SK-N-SH (cell line): ENCODE data around the gene PAF1. TPM values are rescaled to one million over a fixed set of nuclear protein-coding genes. Genes with fewer than 3 reads are reported as not detected.
A peak's percentile ranks its signal among the peaks of the same experiment; 100 is the strongest.

Source experiments
- CTCF ChIA-PET: fragments of 300-600, 350-600 bp; formaldehyde crosslinking; extraction: SDS; loops from one replicate; lab custom pipeline; 2021; lab: Yijun Ruan, JAX
- POLR2A ChIA-PET: fragments of 350-600 bp; sonication (Branson Sonifier 250); formaldehyde crosslinking; extraction: SDS; loops from one replicate; lab custom pipeline; 2020; ENCODE audit warnings: antibody characterized with exemption, inconsistent platforms; lab: Yijun Ruan, JAX
- DNase-seq: peaks from one replicate; pipeline ENCODE4 v3.0.0; 2012
- H2AFZ ChIP-seq: fragments of 200-600 bp; sonication (generic); 2 replicates; pipeline ENCODE4 v1.8.1; 2016; ENCODE audit warnings: antibody characterized with exemption, mild to moderate bottlenecking, low read depth
- H3F3A ChIP-seq: fragments of 200-600 bp; sonication (generic); replicated peaks from 2 replicates; pipeline ENCODE3; 2016; ENCODE audit warnings: antibody characterized with exemption, mild to moderate bottlenecking; ENCODE audit not compliant: insufficient read depth
- H3K27ac ChIP-seq, 2 experiments: fragments of 200-500 bp in 1 of 2; fragments of 200-600 bp in 1 of 2; sonication (Bioruptor generic) in 1 of 2; sonication (generic), shearing (Covaris generic) in 1 of 2; 2 replicates each; pipeline versions ENCODE4 v1.5.1 to v1.6.1; 2014 to 2016; ENCODE audit warnings: low read depth in 2 of 2, inconsistent platforms in 1 of 2, low read length in 1 of 2, mild to moderate bottlenecking in 1 of 2, mixed read lengths in 1 of 2
- H3K27me3 ChIP-seq: fragments of 200-600 bp; sonication (generic), shearing (Covaris generic); 2 replicates; pipeline ENCODE4 v1.6.1; 2016; ENCODE audit warnings: mixed run types; ENCODE audit not compliant: insufficient read depth
- H3K36me3 ChIP-seq, 2 experiments: fragments of 200-500 bp in 1 of 2; fragments of 200-600 bp in 1 of 2; sonication (Bioruptor generic) in 1 of 2; sonication (generic) in 1 of 2; replicated peaks in 1 of 2; 2 replicates each; pipeline versions ENCODE3 to v1.5.1; 2014 to 2016; ENCODE audit warnings: low read length in 1 of 2, mild to moderate bottlenecking in 1 of 2; ENCODE audit not compliant: insufficient read depth in 2 of 2, control insufficient read depth in 1 of 2
- H3K4me1 ChIP-seq, 2 experiments: fragments of 200-500 bp in 1 of 2; fragments of 200-600 bp in 1 of 2; sonication (Bioruptor generic) in 1 of 2; sonication (generic), shearing (Covaris generic) in 1 of 2; 2 replicates each; pipeline versions ENCODE4 v1.5.1 to v1.6.1; 2014 to 2016; ENCODE audit warnings: low read depth in 1 of 2, low read length in 1 of 2, mixed run types in 1 of 2; ENCODE audit not compliant: insufficient read depth in 2 of 2, control insufficient read depth in 1 of 2
- H3K4me2 ChIP-seq: fragments of 200-600 bp; sonication (generic), shearing (Covaris generic); 2 replicates; pipeline ENCODE4 v1.6.1; 2017; ENCODE audit warnings: mixed run types
- H3K4me3 ChIP-seq, 2 experiments: fragments of 200-500 bp in 1 of 2; fragments of 200-600 bp in 1 of 2; sonication (Bioruptor generic) in 1 of 2; sonication (generic), shearing (Covaris generic) in 1 of 2; 2 replicates each; pipeline versions ENCODE4 v1.5.1 to v1.8.1; 2014 to 2016; ENCODE audit warnings: low read depth in 2 of 2, inconsistent platforms in 1 of 2, low read length in 1 of 2, mild to moderate bottlenecking in 1 of 2, mixed read lengths in 1 of 2, moderate library complexity in 1 of 2
- H3K79me2 ChIP-seq: fragments of 200-600 bp; sonication (generic); 2 replicates; pipeline ENCODE4 v1.8.1; 2017; ENCODE audit warnings: mild to moderate bottlenecking; ENCODE audit not compliant: insufficient read depth
- H3K9ac ChIP-seq: fragments of 200-600 bp; sonication (generic); 2 replicates; pipeline ENCODE4 v1.6.1; 2017; ENCODE audit warnings: mixed run types
- H3K9me2 ChIP-seq: fragments of 200-600 bp; sonication (generic); 2 replicates; pipeline ENCODE4 v1.6.1; 2017; ENCODE audit warnings: mixed run types
- H3K9me3 ChIP-seq: fragments of 200-600 bp; sonication (generic); 2 replicates; pipeline ENCODE4 v1.6.1; 2017; ENCODE audit warnings: mixed run types, mild to moderate bottlenecking, moderate library complexity
- H4K20me1 ChIP-seq: fragments of 200-600 bp; sonication (generic); 2 replicates; pipeline ENCODE4 v1.6.1; 2017; ENCODE audit warnings: mild to moderate bottlenecking, mixed run types; ENCODE audit not compliant: insufficient read depth
- FOXJ3 ChIP-seq: sonication (generic); formaldehyde crosslinking; IDR thresholded peaks from 2 replicates; pipeline ENCODE4 v1.5.1; 2020; ENCODE audit warnings: mild to moderate bottlenecking, missing genetic modification reagents
- NFIC ChIP-seq: IDR thresholded peaks from 2 replicates; pipeline ENCODE4 v1.4.0; 2012; ENCODE audit warnings: borderline replicate concordance
- NRF1 ChIP-seq: IDR thresholded peaks from 2 replicates; pipeline ENCODE4 v1.6.1; 2012; ENCODE audit warnings: low read depth, mild to moderate bottlenecking, low read length
- SIN3A ChIP-seq: IDR thresholded peaks from 2 replicates; pipeline ENCODE4 v1.6.1; 2012; ENCODE audit warnings: low read depth, mild to moderate bottlenecking, low read length, moderate library complexity, borderline replicate concordance
- WGBS: methylation state at CpG from one replicate; pipeline ENCODE4 v1.1.6; 2017; ENCODE audit warnings: low lambda C conversion rate; 5-methylcytosine and 5-hydroxymethylcytosine counted together
- polyA plus RNA-seq, 3 experiments: library from polyadenylated mRNA; depleted of rRNA; stranded (reverse); fragments of >200 nt; gene quantifications; 2 replicates each; pipeline ENCODE4 v1.2.3, GENCODE V29; 2012
- TF ChIP-seq, protein P1 (sequence below): IDR thresholded peaks from 2 replicates; pipeline ENCODE4; 2012
- TF ChIP-seq, protein P2 (sequence below): fragments of 150-350 bp; IDR thresholded peaks from 2 replicates; pipeline ENCODE4 v1.6.1; 2016; ENCODE audit warnings: mild to moderate bottlenecking, low read depth, low read length
- TF ChIP-seq, protein P3 (sequence below): IDR thresholded peaks from 2 replicates; pipeline ENCODE4 v1.6.1; 2012; ENCODE audit warnings: mild to moderate bottlenecking, low read depth, low read length, moderate library complexity

PAF1 gene
- polyA plus RNA-seq, 1 of the 3 experiments (the other 2 are of a cell fraction) = 65.3 TPM

DNA sequence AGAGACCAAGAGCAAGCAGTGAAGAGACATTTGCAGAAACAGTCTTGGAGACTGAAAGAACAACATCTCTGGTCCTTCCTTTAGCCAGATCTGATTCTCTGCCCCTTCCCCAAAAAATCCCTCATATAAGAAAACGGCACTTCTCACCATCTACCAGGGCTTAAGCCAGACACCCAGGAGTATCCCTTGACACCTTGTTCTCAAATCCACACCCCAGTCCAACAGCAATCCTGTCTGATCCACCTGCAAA is 19.9 kb upstream of the PAF1 start (continued):
- TF ChIP-seq, protein P1, sequence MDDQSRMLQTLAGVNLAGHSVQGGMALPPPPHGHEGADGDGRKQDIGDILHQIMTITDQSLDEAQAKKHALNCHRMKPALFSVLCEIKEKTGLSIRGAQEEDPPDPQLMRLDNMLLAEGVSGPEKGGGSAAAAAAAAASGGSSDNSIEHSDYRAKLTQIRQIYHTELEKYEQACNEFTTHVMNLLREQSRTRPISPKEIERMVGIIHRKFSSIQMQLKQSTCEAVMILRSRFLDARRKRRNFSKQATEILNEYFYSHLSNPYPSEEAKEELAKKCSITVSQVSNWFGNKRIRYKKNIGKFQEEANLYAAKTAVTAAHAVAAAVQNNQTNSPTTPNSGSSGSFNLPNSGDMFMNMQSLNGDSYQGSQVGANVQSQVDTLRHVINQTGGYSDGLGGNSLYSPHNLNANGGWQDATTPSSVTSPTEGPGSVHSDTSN = no peak
- TF ChIP-seq, protein P2, sequence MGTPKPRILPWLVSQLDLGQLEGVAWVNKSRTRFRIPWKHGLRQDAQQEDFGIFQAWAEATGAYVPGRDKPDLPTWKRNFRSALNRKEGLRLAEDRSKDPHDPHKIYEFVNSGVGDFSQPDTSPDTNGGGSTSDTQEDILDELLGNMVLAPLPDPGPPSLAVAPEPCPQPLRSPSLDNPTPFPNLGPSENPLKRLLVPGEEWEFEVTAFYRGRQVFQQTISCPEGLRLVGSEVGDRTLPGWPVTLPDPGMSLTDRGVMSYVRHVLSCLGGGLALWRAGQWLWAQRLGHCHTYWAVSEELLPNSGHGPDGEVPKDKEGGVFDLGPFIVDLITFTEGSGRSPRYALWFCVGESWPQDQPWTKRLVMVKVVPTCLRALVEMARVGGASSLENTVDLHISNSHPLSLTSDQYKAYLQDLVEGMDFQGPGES = no peak
- TF ChIP-seq FOXJ3 (CRISPR knock-in tag) = no peak
- TF ChIP-seq NRF1 = no peak
- no peak for TF ChIP-seq NFIC

DNA sequence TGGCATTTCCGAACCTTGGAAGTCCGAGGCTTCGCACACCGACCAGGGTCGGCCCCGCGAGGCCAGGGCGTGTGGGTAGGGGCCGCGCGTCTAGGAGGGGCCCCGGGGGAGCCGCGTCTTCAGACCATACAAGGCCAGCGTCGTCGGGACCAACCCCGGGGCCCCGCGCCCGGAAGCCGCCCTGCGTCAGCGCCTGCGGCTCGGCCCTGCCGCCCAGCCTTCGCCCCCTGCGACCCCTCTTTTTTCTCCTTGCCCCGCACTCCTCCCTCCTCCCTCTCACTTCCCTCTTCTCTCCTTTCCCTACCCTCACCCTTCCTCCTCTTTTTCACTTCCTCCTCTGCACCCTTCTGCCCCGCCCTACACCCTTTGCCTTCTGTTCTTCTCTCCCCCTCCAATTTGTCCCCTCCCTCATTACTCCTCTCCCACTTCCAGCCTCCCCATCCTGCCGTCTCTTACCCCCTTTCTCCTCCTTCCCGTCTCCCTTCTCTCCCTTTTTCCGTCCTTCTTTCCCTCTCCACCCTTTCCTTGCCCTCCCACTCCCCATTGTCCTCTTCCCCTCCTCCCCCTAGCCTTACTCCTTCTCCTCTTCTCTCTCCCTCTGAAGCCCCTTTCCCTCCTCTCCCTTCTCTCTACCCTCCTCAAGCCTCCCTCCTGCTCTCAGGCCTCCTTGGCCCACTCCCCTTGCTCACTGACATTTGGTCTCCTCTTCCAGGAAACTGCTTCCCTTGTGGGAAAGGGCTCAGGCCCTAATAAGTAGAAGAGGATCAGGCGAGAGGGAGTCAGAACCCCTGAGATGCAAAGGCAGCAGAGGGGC is 19.3 kb upstream of the PAF1 start:
- peaks cover 40% of the 10 kb centered on the region for H3F3A ChIP-seq
- H3K4me3 ChIP-seq = peak overlapping the region; percentile 64 to 82
- POLR2A ChIA-PET = no interaction called here
- peak overlapping the region; percentile 68 for H3K9ac ChIP-seq
- H3K27me3 ChIP-seq = no peaks in the 10 kb centered on the region
- peaks cover 29% of the 10 kb centered on the region for H4K20me1 ChIP-seq
- H3K79me2 ChIP-seq = peaks cover 54% of the 10 kb centered on the region
- H3K27ac ChIP-seq = peak overlapping the region; percentile 86 to 91
- TF ChIP-seq SIN3A = 0 out of 2 replicates have a peak, but pooled peaks have one; percentile 23
- TF ChIP-seq, protein P3, sequence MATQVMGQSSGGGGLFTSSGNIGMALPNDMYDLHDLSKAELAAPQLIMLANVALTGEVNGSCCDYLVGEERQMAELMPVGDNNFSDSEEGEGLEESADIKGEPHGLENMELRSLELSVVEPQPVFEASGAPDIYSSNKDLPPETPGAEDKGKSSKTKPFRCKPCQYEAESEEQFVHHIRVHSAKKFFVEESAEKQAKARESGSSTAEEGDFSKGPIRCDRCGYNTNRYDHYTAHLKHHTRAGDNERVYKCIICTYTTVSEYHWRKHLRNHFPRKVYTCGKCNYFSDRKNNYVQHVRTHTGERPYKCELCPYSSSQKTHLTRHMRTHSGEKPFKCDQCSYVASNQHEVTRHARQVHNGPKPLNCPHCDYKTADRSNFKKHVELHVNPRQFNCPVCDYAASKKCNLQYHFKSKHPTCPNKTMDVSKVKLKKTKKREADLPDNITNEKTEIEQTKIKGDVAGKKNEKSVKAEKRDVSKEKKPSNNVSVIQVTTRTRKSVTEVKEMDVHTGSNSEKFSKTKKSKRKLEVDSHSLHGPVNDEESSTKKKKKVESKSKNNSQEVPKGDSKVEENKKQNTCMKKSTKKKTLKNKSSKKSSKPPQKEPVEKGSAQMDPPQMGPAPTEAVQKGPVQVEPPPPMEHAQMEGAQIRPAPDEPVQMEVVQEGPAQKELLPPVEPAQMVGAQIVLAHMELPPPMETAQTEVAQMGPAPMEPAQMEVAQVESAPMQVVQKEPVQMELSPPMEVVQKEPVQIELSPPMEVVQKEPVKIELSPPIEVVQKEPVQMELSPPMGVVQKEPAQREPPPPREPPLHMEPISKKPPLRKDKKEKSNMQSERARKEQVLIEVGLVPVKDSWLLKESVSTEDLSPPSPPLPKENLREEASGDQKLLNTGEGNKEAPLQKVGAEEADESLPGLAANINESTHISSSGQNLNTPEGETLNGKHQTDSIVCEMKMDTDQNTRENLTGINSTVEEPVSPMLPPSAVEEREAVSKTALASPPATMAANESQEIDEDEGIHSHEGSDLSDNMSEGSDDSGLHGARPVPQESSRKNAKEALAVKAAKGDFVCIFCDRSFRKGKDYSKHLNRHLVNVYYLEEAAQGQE = no peak
- H3K36me3 ChIP-seq = peaks cover 0 to 7% of the 10 kb centered on the region in 2 experiments
- peak overlapping the region; percentile 92 for H3K4me2 ChIP-seq
- peaks cover 29 to 40% of the 10 kb centered on the region in 2 experiments; a peak in 3 of 4 replicates for H3K4me1 ChIP-seq
- no peaks in the 10 kb centered on the region for H3K9me3 ChIP-seq
- CTCF ChIA-PET = no interaction called here
- no peak overlapping the region for H2AFZ ChIP-seq
- 14% methylated on average over 21 of the region's 35 CpGs for whole genome bisulfite sequencing
- peak; percentile 73 for DNase-seq
- H3K9me2 ChIP-seq = no peaks in the 10 kb centered on the region
